Uterus (tissue), 4 donors: ENCODE data around the gene EGLN3. TPM values are rescaled to one million over a fixed set of nuclear protein-coding genes. Genes with fewer than 3 reads are reported as not detected.

Experiments used
- DNase-seq, 2 donors: peaks; one replicate each; pipeline ENCODE4 v3.0.0-alpha.2; 2019 to 2020
- H3K27ac ChIP-seq, 2 donors: fragments of 200-600 bp; sonication (generic); 1 replicate in 1 of 2; 2 replicates in 1 of 2; pipeline ENCODE4 v1.5.1; 2016 to 2018
- H3K27me3 ChIP-seq, 2 donors: fragments of 200-600 bp; sonication (generic); one replicate each; pipeline ENCODE4 v1.5.1; 2018 to 2019; ENCODE audit warnings: control low read depth in 1 of 2
- H3K36me3 ChIP-seq, 2 donors: fragments of 200-600 bp; sonication (generic); one replicate each; pipeline ENCODE4 v1.5.1; 2019; ENCODE audit warnings: control low read depth in 1 of 2
- H3K4me1 ChIP-seq, 2 donors: fragments of 200-600 bp; sonication (generic); one replicate each; pipeline ENCODE4 v1.5.1; 2018 to 2019; ENCODE audit warnings: control low read depth in 1 of 2
- H3K4me3 ChIP-seq, 2 donors: fragments of 200-600 bp; sonication (generic); 1 replicate in 1 of 2; 2 replicates in 1 of 2; pipeline ENCODE4 v1.5.1; 2018 to 2019; ENCODE audit warnings: mild to moderate bottlenecking in 1 of 2
- H3K9me3 ChIP-seq, 2 donors: fragments of 200-600 bp; sonication (generic); one replicate each; pipeline ENCODE4 v1.5.1; 2019; ENCODE audit warnings: control low read depth in 1 of 2
- POLR2A ChIP-seq, 2 donors: fragments of 450-650 bp; IDR thresholded peaks; one replicate each; pipeline ENCODE4 v1.6.1; 2016; ENCODE audit warnings: antibody characterized with exemption in 2 of 2, mild to moderate bottlenecking in 1 of 2, moderate library complexity in 1 of 2
- intact Hi-C: fragments of 100-400 bp; cut with DNase I; formaldehyde crosslinking; loops from one replicate; pipeline ENCODE4 v1.15.1; 2023; ENCODE audit warnings: low total_unique reads
- total RNA-seq, 4 donors: library from RNA; depleted of rRNA in 3 of 4; stranded (reverse); fragments of >200 nt in 3 of 4; gene quantifications; one replicate each; pipeline versions ENCODE4 v1.1.0 to v1.2.4, GENCODE V29; 2014 to 2023
- TF ChIP-seq, protein P1 (sequence below), 4 experiments: fragments of 200-600 bp in 2 of 4; fragments of 450-650 bp in 2 of 4; sonication (generic) in 2 of 4; IDR thresholded peaks; one replicate each; pipeline ENCODE4 v1.5.1; 2016 to 2019; ENCODE audit warnings: antibody characterized with exemption in 4 of 4, mild to moderate bottlenecking in 2 of 4, moderate library complexity in 1 of 4
- donor health status: DM: yes; HTN: yes; CAD: no.

Gene EGLN3
- total RNA-seq, 4 donors from 2014 or later, result 2.6 to 42.7 (median 8.7) TPM

DNA sequence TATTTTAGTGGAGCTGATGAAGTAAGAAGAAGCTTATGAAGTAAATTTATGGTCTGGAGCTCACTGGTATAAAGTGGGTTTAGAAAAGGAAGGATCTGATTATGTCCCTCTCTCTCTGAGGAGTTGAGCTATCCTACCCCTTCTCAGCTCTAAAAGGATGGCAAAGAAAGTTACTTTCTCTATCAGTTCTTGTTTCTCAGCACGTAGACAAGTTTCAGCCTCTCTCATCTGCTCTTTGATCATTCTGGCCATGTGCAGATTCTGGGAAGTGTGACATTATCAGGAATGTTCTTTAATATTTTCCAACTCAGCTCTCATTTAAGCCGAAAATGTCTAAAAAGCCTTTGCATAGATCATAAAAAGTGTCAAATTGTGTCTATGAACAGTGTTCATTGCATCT, 5.8 kb upstream of the EGLN3 start:
- TF ChIP-seq POLR2A (IDR thresholded peaks at IDR 0.05), result no peak
- TF ChIP-seq, protein P1, sequence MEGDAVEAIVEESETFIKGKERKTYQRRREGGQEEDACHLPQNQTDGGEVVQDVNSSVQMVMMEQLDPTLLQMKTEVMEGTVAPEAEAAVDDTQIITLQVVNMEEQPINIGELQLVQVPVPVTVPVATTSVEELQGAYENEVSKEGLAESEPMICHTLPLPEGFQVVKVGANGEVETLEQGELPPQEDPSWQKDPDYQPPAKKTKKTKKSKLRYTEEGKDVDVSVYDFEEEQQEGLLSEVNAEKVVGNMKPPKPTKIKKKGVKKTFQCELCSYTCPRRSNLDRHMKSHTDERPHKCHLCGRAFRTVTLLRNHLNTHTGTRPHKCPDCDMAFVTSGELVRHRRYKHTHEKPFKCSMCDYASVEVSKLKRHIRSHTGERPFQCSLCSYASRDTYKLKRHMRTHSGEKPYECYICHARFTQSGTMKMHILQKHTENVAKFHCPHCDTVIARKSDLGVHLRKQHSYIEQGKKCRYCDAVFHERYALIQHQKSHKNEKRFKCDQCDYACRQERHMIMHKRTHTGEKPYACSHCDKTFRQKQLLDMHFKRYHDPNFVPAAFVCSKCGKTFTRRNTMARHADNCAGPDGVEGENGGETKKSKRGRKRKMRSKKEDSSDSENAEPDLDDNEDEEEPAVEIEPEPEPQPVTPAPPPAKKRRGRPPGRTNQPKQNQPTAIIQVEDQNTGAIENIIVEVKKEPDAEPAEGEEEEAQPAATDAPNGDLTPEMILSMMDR (IDR thresholded peaks at IDR 0.05), result no peak
- no peak overlapping the region for H3K4me3 ChIP-seq
- intact Hi-C loops, result no loop called here
- no peaks in the 10 kb centered on the region for H3K36me3 ChIP-seq
- no peak overlapping the region for H3K27ac ChIP-seq
- no peaks in the 10 kb centered on the region for H3K9me3 ChIP-seq
- H3K27me3 ChIP-seq, result no peaks in the 10 kb centered on the region
- no peak for DNase-seq
- peaks cover 0 to under 1% of the 10 kb centered on the region in 2 donors for H3K4me1 ChIP-seq

DNA sequence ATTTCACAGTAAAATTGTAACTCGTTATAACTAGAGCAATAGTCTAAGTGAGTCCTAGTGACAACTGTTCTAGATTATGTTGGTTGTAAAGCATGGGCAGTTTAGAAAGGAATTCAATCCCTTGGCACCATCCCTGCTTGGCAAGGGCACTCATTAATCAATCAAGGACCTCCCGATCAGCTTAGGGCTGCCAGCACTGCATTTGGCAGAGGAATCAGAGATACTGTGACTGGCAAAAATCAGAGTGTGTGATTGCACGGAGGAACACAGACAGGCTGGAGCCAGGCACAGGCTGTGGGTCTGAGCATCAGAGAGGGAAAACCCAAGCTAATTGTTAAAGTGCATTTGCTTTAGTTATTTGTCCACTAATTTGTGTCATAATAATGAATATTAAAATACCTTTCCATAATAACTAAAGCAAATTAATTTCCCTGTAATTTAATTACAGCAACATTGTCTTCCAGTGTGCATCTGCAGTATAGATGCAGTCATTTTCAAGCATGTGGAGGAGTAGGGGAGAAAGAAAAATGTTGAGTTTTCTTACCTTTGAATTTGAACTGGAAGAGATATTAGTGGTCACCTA, 3.2 kb upstream of the EGLN3 start:
- Histone ChIP-seq H3K27ac (no peak overlapping the region), H3K36me3 (no peaks in the 10 kb centered on the region), H3K27me3 (no peaks in the 10 kb centered on the region), H3K4me1 (peaks cover 0 to 6% of the 10 kb centered on the region in 2 donors), H3K9me3 (no peaks in the 10 kb centered on the region), H3K4me3 (no peak overlapping the region)
- TF ChIP-seq, protein P1 (IDR thresholded peaks at IDR 0.05), result no peak
- no peak for TF ChIP-seq POLR2A (IDR thresholded peaks at IDR 0.05)
- intact Hi-C loops, result no loop called here
- no peak for DNase-seq

GRCh38 chr14:33952541-33952940, 1.7 kb upstream of the EGLN3 start:
- no peaks in the 10 kb centered on the region for H3K27me3 ChIP-seq
- peaks cover 0 to 6% of the 10 kb centered on the region in 2 donors for H3K4me1 ChIP-seq
- H3K4me3 ChIP-seq, result no peak overlapping the region
- H3K27ac ChIP-seq, result no peak overlapping the region
- H3K9me3 ChIP-seq, result no peaks in the 10 kb centered on the region
- no peaks in the 10 kb centered on the region for H3K36me3 ChIP-seq
- DNase-seq, result no peak
- TF ChIP-seq, protein P1 (IDR thresholded peaks at IDR 0.05), result no peak
- TF ChIP-seq POLR2A (IDR thresholded peaks at IDR 0.05), result no peak
- intact Hi-C loops, result no loop called here

GRCh38 chr14:33951183-33951840, 438 bp upstream of the EGLN3 start:
- Histone ChIP-seq H3K4me1 (peaks cover 0 to 6% of the 10 kb centered on the region in 2 donors), H3K27ac (peak overlapping the region; percentile 58 to 79), H3K36me3 (no peaks in the 10 kb centered on the region), H3K4me3 (peak overlapping the region; percentile 64 to 68), H3K9me3 (no peaks in the 10 kb centered on the region), H3K27me3 (no peaks in the 10 kb centered on the region)
- DNase-seq, result no peak
- TF ChIP-seq, protein P1 (IDR thresholded peaks at IDR 0.05), result no peak
- TF ChIP-seq POLR2A (IDR thresholded peaks at IDR 0.05), result no peak
- intact Hi-C loops, result no loop called here

GRCh38 chr14:33949411-33949893, 1.4 kb downstream of the EGLN3 start:
- Histone ChIP-seq H3K9me3 (no peaks in the 10 kb centered on the region), H3K4me3 (peak overlapping the region; percentile 64 to 68), H3K27ac (peak overlapping the region; percentile 9 to 79), H3K27me3 (no peaks in the 10 kb centered on the region), H3K4me1 (peaks cover 0 to 6% of the 10 kb centered on the region in 2 donors), H3K36me3 (no peaks in the 10 kb centered on the region)
- DNase-seq, result no peak
- no peak for TF ChIP-seq POLR2A (IDR thresholded peaks at IDR 0.05)
- TF ChIP-seq, protein P1 (IDR thresholded peaks at IDR 0.05), result no peak
- intact Hi-C loops, result no loop called here
